A549 (cell line): Measurements from ENCODE around the gene CTNND1.

ENCODE experiments used
- CEBPB ChIP-seq, 2 experiments: fragments of >200 bp in 1 of 2; sonication (Bioruptor Twin) in 1 of 2; formaldehyde crosslinking in 1 of 2; IDR thresholded peaks; 2 replicates each; pipeline ENCODE4 v1.6.1; 2012 to 2016
- CHD4 ChIP-seq: fragments of 200-600 bp; sonication (generic); IDR thresholded peaks from 2 replicates; pipeline ENCODE4 v1.6.1; 2016; ENCODE audit warnings: antibody characterized with exemption, mild to moderate bottlenecking, borderline replicate concordance
- HDAC2 ChIP-seq: fragments of 200-600 bp; sonication (generic); IDR thresholded peaks from 2 replicates; pipeline ENCODE4 v1.6.1; 2016
- MAFK ChIP-seq: fragments of 450-650 bp; IDR thresholded peaks from 2 replicates; pipeline ENCODE4 v1.6.1; 2014; ENCODE audit not compliant: partially characterized antibody
- MAZ ChIP-seq: fragments of 150-350 bp; IDR thresholded peaks from 2 replicates; pipeline ENCODE4 v1.6.1; 2014; ENCODE audit warnings: antibody characterized with exemption, low read depth, low read length, borderline replicate concordance
- MYC ChIP-seq: IDR thresholded peaks from 2 replicates; pipeline ENCODE4 v1.6.1; 2012; ENCODE audit warnings: mild to moderate bottlenecking, inconsistent platforms, low read length, improper control_type of control experiment, borderline replicate concordance
- POLR2A ChIP-seq: IDR thresholded peaks from 2 replicates; pipeline ENCODE4 v1.6.1; 2012; ENCODE audit warnings: mild to moderate bottlenecking, low read length
- RAD21 ChIP-seq, 2 experiments: fragments of >200 bp in 1 of 2; sonication (Bioruptor Twin) in 1 of 2; formaldehyde crosslinking in 1 of 2; IDR thresholded peaks in 1 of 2; conservative IDR thresholded peaks in 1 of 2; 2 replicates in 1 of 2; 3 replicates in 1 of 2; pipeline ENCODE4 v1.6.1; 2012 to 2018; ENCODE audit warnings: inconsistent platforms in 1 of 2
- RCOR1 ChIP-seq: fragments of 150-350 bp; IDR thresholded peaks from 2 replicates; pipeline ENCODE4 v1.6.1; 2014; ENCODE audit warnings: antibody characterized with exemption, low read length, low read depth
- ZFP36 ChIP-seq: fragments of 450-650 bp; IDR thresholded peaks from 2 replicates; pipeline ENCODE4 v1.6.1; 2014; ENCODE audit warnings: borderline replicate concordance; ENCODE audit not compliant: partially characterized antibody
- TF ChIP-seq, protein P1 (sequence below): fragments of >200 bp; sonication (Bioruptor Twin); formaldehyde crosslinking; IDR thresholded peaks from 3 replicates; pipeline ENCODE4 v1.5.1; 2016
- TF ChIP-seq, protein P2 (sequence below): fragments of 450-650 bp; IDR thresholded peaks from 2 replicates; pipeline ENCODE4 v1.6.1; 2014; ENCODE audit warnings: antibody characterized with exemption
- TF ChIP-seq, protein P3 (sequence below): fragments of 200-600 bp; sonication (generic); IDR thresholded peaks from 2 replicates; pipeline ENCODE4 v1.6.1; 2016; ENCODE audit warnings: antibody characterized with exemption, mild to moderate bottlenecking, moderate library complexity

DNA sequence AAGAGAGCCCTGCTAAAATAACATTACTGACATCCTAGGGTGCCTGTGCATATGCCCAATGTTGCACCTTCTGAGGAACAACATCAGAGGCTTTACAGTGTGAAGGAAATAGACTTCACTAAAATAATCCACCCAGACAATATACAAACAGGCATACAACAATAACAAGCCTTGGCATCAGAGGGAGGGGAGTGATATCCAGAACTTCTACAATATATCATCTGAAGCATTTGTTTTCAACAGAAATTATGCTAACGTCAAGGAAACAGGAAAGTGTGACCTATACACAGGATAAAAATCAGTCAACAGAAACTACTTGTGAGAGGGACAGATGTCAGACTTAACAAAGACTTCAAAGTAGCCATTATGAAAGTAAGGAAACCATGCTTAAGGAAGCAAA lies 81.3 kb downstream of the CTNND1 start:
- no peak for TF ChIP-seq MAZ
- TF ChIP-seq, protein P1, sequence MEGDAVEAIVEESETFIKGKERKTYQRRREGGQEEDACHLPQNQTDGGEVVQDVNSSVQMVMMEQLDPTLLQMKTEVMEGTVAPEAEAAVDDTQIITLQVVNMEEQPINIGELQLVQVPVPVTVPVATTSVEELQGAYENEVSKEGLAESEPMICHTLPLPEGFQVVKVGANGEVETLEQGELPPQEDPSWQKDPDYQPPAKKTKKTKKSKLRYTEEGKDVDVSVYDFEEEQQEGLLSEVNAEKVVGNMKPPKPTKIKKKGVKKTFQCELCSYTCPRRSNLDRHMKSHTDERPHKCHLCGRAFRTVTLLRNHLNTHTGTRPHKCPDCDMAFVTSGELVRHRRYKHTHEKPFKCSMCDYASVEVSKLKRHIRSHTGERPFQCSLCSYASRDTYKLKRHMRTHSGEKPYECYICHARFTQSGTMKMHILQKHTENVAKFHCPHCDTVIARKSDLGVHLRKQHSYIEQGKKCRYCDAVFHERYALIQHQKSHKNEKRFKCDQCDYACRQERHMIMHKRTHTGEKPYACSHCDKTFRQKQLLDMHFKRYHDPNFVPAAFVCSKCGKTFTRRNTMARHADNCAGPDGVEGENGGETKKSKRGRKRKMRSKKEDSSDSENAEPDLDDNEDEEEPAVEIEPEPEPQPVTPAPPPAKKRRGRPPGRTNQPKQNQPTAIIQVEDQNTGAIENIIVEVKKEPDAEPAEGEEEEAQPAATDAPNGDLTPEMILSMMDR, result no peak
- no peak for TF ChIP-seq POLR2A
- TF ChIP-seq HDAC2, result no peak
- TF ChIP-seq MAFK, result no peak
- no peak for TF ChIP-seq RAD21 (conservative IDR thresholded peaks at IDR 0.05 in 1 of 2, IDR thresholded peaks at IDR 0.05 in 1 of 2)
- TF ChIP-seq ZFP36, result no peak
- TF ChIP-seq, protein P2, sequence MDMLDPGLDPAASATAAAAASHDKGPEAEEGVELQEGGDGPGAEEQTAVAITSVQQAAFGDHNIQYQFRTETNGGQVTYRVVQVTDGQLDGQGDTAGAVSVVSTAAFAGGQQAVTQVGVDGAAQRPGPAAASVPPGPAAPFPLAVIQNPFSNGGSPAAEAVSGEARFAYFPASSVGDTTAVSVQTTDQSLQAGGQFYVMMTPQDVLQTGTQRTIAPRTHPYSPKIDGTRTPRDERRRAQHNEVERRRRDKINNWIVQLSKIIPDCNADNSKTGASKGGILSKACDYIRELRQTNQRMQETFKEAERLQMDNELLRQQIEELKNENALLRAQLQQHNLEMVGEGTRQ, result no peak
- no peak for TF ChIP-seq RCOR1
- no peak for TF ChIP-seq MYC
- no peak for TF ChIP-seq CEBPB (IDR thresholded peaks at IDR 0.05)
- TF ChIP-seq CHD4, result no peak
- TF ChIP-seq, protein P3, sequence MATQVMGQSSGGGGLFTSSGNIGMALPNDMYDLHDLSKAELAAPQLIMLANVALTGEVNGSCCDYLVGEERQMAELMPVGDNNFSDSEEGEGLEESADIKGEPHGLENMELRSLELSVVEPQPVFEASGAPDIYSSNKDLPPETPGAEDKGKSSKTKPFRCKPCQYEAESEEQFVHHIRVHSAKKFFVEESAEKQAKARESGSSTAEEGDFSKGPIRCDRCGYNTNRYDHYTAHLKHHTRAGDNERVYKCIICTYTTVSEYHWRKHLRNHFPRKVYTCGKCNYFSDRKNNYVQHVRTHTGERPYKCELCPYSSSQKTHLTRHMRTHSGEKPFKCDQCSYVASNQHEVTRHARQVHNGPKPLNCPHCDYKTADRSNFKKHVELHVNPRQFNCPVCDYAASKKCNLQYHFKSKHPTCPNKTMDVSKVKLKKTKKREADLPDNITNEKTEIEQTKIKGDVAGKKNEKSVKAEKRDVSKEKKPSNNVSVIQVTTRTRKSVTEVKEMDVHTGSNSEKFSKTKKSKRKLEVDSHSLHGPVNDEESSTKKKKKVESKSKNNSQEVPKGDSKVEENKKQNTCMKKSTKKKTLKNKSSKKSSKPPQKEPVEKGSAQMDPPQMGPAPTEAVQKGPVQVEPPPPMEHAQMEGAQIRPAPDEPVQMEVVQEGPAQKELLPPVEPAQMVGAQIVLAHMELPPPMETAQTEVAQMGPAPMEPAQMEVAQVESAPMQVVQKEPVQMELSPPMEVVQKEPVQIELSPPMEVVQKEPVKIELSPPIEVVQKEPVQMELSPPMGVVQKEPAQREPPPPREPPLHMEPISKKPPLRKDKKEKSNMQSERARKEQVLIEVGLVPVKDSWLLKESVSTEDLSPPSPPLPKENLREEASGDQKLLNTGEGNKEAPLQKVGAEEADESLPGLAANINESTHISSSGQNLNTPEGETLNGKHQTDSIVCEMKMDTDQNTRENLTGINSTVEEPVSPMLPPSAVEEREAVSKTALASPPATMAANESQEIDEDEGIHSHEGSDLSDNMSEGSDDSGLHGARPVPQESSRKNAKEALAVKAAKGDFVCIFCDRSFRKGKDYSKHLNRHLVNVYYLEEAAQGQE, result no peak
